ENCODE results near the gene ELL2. TPM values are rescaled to one million over a fixed set of nuclear protein-coding genes. Genes with fewer than 3 reads are reported as not detected.

Gene ELL2
- total and polyA plus RNA-seq, 2 of the 13 experiments (the other 11 are each of a cell fraction or from before 2014, with no cell fraction given): 78.9 to 97.1 TPM

GRCh38 chr5:95996904-95997723 is 35.5 kb upstream of the ELL2 start (continued):
- peak; percentile 68 for TF ChIP-seq SOX13 (IDR thresholded peaks at IDR 0.05)
- peak in 1 of 2 experiments; percentile 82; a peak in 2 of 4 replicates for TF ChIP-seq SOX13 (CRISPR knock-in tag; conservative IDR thresholded peaks at IDR 0.05 in 1 of 2, IDR thresholded peaks at IDR 0.05 in 1 of 2)
- no peak for TF ChIP-seq ZBED4 (CRISPR knock-in tag; IDR thresholded peaks at IDR 0.05; ENCODE audit: borderline replicate concordance)
- no peak for TF ChIP-seq ZFY (CRISPR knock-in tag; IDR thresholded peaks at IDR 0.05)
- TF ChIP-seq NCOA1 (CRISPR knock-in tag; IDR thresholded peaks at IDR 0.05): no peak
- no peak for TF ChIP-seq ZSCAN29 (CRISPR knock-in tag; conservative IDR thresholded peaks at IDR 0.05)
- TF ChIP-seq ZNF709 (CRISPR knock-in tag; IDR thresholded peaks at IDR 0.05): no peak
- no peak for TF ChIP-seq RBAK (CRISPR knock-in tag; IDR thresholded peaks at IDR 0.05)
- no peak for TF ChIP-seq PHF21A (CRISPR knock-in tag; IDR thresholded peaks at IDR 0.05)
- TF ChIP-seq ZNF17 (CRISPR knock-in tag; IDR thresholded peaks at IDR 0.05): no peak
- no peak for TF ChIP-seq ZBTB7B (CRISPR knock-in tag; IDR thresholded peaks at IDR 0.05)
- peak; percentile 78 for TF ChIP-seq ZEB1 (IDR thresholded peaks at IDR 0.05; ENCODE audit: insufficient replicate concordance, low read depth)
- no peak for TF ChIP-seq GMEB2 (CRISPR knock-in tag; IDR thresholded peaks at IDR 0.05; ENCODE audit: low read depth)
- TF ChIP-seq ZNF609 (CRISPR knock-in tag; IDR thresholded peaks at IDR 0.05; ENCODE audit: borderline replicate concordance): no peak
- TF ChIP-seq ZNF644 (CRISPR knock-in tag; IDR thresholded peaks at IDR 0.05; ENCODE audit: low read depth): peak; percentile 38; the same call in 1 of the 2 replicates
- no peak for TF ChIP-seq TOE1 (CRISPR knock-in tag; IDR thresholded peaks at IDR 0.05)
- TF ChIP-seq ZSCAN20 (CRISPR knock-in tag; IDR thresholded peaks at IDR 0.05; ENCODE audit: borderline replicate concordance): no peak
- TF ChIP-seq POGZ (CRISPR knock-in tag; IDR thresholded peaks at IDR 0.05): peak; percentile 71

Data from HepG2 (cell line).